Measurements from ENCODE around the gene TTC9. TPM values are rescaled to one million over a fixed set of nuclear protein-coding genes. Genes with fewer than 3 reads are reported as not detected.

TTC9 gene
- total RNA-seq, 1 experiment from 2014 or later, result 26.2 TPM

DNA sequence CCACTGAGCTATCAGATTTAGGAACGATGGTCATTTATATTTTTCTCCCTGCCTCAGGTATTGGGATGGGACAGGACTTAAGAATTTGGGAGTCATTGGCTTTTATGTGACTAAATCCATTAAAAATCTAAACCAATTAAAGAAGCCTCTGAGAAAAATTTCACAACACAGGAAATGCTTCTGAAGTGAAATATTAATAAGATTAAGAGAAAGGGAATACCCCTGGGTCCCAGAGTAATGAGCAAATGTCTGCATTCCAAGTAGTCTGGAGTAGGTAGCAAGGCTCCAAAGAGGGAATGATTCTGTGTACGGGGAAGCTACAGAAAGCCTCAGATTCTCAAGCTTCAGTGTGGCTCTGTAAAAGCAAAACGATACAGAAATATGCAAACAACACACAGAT is 40.6 kb upstream of the TTC9 start (continued):
- TF ChIP-seq, protein P1, sequence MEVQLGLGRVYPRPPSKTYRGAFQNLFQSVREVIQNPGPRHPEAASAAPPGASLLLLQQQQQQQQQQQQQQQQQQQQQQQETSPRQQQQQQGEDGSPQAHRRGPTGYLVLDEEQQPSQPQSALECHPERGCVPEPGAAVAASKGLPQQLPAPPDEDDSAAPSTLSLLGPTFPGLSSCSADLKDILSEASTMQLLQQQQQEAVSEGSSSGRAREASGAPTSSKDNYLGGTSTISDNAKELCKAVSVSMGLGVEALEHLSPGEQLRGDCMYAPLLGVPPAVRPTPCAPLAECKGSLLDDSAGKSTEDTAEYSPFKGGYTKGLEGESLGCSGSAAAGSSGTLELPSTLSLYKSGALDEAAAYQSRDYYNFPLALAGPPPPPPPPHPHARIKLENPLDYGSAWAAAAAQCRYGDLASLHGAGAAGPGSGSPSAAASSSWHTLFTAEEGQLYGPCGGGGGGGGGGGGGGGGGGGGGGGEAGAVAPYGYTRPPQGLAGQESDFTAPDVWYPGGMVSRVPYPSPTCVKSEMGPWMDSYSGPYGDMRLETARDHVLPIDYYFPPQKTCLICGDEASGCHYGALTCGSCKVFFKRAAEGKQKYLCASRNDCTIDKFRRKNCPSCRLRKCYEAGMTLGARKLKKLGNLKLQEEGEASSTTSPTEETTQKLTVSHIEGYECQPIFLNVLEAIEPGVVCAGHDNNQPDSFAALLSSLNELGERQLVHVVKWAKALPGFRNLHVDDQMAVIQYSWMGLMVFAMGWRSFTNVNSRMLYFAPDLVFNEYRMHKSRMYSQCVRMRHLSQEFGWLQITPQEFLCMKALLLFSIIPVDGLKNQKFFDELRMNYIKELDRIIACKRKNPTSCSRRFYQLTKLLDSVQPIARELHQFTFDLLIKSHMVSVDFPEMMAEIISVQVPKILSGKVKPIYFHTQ (CRISPR knock-in tag; IDR thresholded peaks at IDR 0.05), result no peak

DNA sequence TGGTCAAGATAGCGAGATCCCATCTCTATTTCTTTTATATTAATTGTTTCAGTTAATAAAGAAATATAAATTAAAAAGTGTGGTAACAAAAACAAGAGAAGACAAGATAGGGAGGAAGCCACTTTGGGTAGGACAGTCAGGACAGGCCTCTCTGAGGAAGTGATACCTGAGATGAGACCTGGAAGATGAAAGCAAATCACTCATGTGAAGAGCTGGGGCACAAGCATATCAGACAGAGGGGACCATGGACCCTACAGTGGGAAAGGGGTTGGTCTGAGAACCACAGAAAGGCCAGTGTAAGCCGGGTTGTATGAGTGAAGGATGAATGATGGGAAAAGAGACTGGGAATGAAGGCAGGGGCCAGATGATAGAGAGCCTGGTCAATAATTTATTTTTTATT is 39.5 kb upstream of the TTC9 start:
- H3K9me3 Mint-ChIP-seq, result peaks cover 3% of the 10 kb centered on the region
- peaks cover 5% of the 10 kb centered on the region for H3K27me3 Mint-ChIP-seq (ENCODE audit: low read depth)
- no peak overlapping the region for H3K4me3 Mint-ChIP-seq
- ChIA-PET POLR2A (no interaction called here), CTCF (interaction anchor here (1.7 kb wide), 1 partner anchor 111 kb away, joined by 7 read pairs; no protein-coding TSS in a partner anchor)
- H3K27ac Mint-ChIP-seq, result no peak overlapping the region
- peaks cover 15% of the 10 kb centered on the region for H3K4me1 Mint-ChIP-seq
- ATAC-seq, result no peak
- DNase-seq (ENCODE audit: low spot score), result no peak
- TF ChIP-seq RELA (CRISPR knock-in tag; IDR thresholded peaks at IDR 0.05; ENCODE audit: borderline replicate concordance) (no peak), JUN (CRISPR knock-in tag; IDR thresholded peaks at IDR 0.05) (no peak), CREM (CRISPR knock-in tag; IDR thresholded peaks at IDR 0.05) (no peak), NFATC4 (CRISPR knock-in tag; IDR thresholded peaks at IDR 0.05) (no peak), PRRX2 (CRISPR knock-in tag; IDR thresholded peaks at IDR 0.05) (no peak), HMGA2 (CRISPR knock-in tag; IDR thresholded peaks at IDR 0.05) (no peak), NR1H2 (CRISPR knock-in tag; IDR thresholded peaks at IDR 0.05) (no peak), ZNF219 (CRISPR knock-in tag; IDR thresholded peaks at IDR 0.05; ENCODE audit: borderline replicate concordance) (no peak), ETV6 (CRISPR knock-in tag; IDR thresholded peaks at IDR 0.05) (no peak), CBFB (CRISPR knock-in tag; IDR thresholded peaks at IDR 0.05; ENCODE audit: low read depth) (no peak)
- TF ChIP-seq, protein P2, sequence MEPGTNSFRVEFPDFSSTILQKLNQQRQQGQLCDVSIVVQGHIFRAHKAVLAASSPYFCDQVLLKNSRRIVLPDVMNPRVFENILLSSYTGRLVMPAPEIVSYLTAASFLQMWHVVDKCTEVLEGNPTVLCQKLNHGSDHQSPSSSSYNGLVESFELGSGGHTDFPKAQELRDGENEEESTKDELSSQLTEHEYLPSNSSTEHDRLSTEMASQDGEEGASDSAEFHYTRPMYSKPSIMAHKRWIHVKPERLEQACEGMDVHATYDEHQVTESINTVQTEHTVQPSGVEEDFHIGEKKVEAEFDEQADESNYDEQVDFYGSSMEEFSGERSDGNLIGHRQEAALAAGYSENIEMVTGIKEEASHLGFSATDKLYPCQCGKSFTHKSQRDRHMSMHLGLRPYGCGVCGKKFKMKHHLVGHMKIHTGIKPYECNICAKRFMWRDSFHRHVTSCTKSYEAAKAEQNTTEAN (CRISPR knock-in tag; IDR thresholded peaks at IDR 0.05), result no peak
- TF ChIP-seq, protein P3, sequence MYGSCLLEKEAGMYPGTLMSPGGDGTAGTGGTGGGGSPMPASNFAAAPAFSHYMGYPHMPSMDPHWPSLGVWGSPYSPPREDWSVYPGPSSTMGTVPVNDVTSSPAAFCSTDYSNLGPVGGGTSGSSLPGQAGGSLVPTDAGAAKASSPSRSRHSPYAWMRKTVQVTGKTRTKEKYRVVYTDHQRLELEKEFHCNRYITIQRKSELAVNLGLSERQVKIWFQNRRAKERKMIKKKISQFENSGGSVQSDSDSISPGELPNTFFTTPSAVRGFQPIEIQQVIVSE (CRISPR knock-in tag; IDR thresholded peaks at IDR 0.05; ENCODE audit: borderline replicate concordance), result no peak
- TF ChIP-seq, protein P4, sequence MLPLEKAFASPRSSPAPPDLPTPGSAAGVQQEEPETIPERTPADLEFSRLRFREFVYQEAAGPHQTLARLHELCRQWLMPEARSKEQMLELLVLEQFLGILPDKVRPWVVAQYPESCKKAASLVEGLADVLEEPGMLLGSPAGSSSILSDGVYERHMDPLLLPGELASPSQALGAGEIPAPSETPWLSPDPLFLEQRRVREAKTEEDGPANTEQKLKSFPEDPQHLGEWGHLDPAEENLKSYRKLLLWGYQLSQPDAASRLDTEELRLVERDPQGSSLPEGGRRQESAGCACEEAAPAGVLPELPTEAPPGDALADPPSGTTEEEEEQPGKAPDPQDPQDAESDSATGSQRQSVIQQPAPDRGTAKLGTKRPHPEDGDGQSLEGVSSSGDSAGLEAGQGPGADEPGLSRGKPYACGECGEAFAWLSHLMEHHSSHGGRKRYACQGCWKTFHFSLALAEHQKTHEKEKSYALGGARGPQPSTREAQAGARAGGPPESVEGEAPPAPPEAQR (CRISPR knock-in tag; IDR thresholded peaks at IDR 0.05), result no peak
- TF ChIP-seq, protein P5, sequence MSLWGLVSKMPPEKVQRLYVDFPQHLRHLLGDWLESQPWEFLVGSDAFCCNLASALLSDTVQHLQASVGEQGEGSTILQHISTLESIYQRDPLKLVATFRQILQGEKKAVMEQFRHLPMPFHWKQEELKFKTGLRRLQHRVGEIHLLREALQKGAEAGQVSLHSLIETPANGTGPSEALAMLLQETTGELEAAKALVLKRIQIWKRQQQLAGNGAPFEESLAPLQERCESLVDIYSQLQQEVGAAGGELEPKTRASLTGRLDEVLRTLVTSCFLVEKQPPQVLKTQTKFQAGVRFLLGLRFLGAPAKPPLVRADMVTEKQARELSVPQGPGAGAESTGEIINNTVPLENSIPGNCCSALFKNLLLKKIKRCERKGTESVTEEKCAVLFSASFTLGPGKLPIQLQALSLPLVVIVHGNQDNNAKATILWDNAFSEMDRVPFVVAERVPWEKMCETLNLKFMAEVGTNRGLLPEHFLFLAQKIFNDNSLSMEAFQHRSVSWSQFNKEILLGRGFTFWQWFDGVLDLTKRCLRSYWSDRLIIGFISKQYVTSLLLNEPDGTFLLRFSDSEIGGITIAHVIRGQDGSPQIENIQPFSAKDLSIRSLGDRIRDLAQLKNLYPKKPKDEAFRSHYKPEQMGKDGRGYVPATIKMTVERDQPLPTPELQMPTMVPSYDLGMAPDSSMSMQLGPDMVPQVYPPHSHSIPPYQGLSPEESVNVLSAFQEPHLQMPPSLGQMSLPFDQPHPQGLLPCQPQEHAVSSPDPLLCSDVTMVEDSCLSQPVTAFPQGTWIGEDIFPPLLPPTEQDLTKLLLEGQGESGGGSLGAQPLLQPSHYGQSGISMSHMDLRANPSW (CRISPR knock-in tag; conservative IDR thresholded peaks at IDR 0.05; ENCODE audit: low read depth), result no peak
- TF ChIP-seq, protein P6, sequence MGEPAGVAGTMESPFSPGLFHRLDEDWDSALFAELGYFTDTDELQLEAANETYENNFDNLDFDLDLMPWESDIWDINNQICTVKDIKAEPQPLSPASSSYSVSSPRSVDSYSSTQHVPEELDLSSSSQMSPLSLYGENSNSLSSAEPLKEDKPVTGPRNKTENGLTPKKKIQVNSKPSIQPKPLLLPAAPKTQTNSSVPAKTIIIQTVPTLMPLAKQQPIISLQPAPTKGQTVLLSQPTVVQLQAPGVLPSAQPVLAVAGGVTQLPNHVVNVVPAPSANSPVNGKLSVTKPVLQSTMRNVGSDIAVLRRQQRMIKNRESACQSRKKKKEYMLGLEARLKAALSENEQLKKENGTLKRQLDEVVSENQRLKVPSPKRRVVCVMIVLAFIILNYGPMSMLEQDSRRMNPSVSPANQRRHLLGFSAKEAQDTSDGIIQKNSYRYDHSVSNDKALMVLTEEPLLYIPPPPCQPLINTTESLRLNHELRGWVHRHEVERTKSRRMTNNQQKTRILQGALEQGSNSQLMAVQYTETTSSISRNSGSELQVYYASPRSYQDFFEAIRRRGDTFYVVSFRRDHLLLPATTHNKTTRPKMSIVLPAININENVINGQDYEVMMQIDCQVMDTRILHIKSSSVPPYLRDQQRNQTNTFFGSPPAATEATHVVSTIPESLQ (CRISPR knock-in tag; IDR thresholded peaks at IDR 0.05), result no peak
- H3K36me3 Mint-ChIP-seq, result peaks cover 7% of the 10 kb centered on the region

All from WTC11 (cell line).